GM21360 (cell line): ENCODE measurements around the gene MICA.
"Not testable (repeated sequence)": the region's sequence is repeated elsewhere in the genome, so short reads cannot be mapped to it uniquely, and the experiment has no call there.

Experiments used
- ATAC-seq: cut with Tn5 transposase; IDR thresholded peaks from one replicate; pipeline ENCODE4 v1.9.1; 2021; ENCODE audit warnings: mild to moderate bottlenecking, moderate library complexity; ENCODE audit not compliant: unreplicated experiment

The MICA gene

GRCh38 chr6:31453259-31453658, 49.9 kb downstream of the MICA start:
- no peak for ATAC-seq

DNA sequence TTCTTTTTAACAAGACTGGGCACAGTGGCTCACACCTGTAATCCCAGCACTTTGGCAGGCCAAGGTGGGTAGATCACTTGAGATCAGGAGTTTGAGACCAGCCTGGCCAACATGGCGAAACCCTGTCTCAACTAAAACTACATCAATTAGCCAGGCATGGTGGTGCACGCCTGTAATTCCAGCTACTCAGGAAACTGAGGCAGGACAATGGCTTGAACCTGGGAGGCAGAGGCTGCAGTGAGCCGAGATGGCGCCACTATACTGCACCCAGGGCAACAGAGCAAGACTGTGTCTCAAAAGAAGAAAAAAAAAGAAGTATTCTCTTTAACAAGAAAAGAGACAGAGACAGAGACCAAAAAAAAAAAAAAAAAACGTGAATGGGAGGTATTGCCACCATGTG, 56.5 kb downstream of the MICA start:
- ATAC-seq = not testable (repeated sequence)

- no peak for ATAC-seq
Observed at GRCh38 chr6:31460361-31461025, 57.1 kb downstream of the MICA start.

DNA sequence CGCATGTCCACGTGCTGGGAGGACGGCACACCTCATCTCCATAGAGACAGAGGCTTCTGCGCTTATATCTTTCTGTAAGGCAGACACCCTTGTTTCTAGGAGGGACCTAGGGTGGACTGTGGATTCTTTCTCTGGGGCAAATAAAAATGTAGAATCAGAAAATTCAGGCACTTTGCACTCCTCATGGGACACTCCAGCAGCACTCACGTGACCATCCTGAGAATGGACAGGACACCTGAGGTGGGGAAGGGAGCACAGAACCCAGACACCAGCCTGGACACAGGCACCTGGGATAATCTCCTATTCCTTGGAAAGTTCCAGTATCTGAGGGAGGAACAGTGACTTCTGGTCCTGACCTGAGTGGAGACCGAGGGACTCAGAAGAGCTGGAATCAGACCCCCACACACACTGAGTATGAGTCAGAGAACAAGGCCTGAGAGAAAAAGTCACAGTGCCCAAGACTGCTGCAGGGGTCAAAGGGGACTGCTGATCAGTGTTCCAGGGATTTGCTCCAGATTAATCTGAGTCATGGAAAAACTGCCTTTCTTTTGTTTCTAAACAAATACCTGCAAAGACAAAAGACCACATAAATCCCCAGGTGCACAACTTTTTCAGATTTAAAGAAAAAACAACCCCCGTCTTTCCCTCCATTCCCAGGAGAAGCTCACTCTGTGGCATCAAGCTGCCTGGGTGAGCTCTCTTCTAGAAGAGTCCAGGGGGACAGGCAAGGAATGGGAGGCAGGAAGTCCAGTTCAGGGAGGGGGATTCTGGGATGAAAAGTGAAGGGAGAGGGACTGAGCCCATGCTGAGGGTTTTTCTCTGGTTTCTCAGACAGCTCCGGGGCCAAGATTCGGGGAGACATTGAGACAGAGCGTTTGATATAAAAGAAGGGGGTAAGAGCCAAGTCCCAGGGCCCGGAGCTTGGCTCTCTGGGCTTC, 58.9 kb downstream of the MICA start:
- peak; percentile 6 for ATAC-seq

DNA sequence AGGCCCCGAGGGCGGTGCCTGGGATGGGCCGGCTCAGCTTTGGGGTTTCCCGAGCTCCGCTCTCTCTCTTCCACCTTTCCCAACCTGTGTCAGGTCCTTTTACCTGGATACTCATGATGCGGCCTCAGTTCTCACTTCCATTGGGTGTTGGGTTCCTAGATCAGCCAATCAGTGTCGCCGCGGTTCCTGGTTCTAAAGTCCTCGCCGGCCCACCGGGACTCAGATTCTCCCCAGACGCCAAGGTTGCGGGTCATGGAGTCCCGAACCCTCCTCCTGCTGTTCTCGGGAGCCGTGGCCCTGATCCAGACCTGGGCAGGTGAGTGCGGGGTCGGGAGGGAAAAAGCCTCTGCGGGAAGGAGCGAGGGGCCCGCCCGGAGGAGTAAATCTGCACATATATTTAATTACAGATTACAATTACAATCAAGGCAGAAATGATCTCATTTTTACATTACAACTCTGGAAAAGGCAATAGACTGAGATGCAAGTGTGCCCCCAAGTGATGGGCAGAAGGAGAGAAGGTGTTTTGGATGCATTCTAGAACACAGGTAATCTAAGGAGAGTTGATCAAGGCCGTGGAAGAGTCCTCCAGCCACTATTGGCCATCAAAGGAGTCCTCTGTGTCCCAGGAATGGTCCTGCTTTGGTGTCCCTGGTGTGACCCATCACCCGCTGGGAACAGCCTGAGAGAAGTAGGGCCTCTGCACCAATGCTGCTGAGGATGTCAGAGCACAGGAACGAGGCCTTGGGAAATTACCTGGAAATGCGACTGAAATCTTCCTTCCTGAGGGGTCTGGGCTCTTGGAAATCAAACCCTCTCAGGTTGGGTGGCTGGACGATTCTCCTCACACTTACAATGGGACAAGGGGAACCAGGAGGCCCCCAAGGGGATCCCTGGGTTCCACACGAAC, 59.8 kb downstream of the MICA start:
- peak; percentile 83 for ATAC-seq

DNA sequence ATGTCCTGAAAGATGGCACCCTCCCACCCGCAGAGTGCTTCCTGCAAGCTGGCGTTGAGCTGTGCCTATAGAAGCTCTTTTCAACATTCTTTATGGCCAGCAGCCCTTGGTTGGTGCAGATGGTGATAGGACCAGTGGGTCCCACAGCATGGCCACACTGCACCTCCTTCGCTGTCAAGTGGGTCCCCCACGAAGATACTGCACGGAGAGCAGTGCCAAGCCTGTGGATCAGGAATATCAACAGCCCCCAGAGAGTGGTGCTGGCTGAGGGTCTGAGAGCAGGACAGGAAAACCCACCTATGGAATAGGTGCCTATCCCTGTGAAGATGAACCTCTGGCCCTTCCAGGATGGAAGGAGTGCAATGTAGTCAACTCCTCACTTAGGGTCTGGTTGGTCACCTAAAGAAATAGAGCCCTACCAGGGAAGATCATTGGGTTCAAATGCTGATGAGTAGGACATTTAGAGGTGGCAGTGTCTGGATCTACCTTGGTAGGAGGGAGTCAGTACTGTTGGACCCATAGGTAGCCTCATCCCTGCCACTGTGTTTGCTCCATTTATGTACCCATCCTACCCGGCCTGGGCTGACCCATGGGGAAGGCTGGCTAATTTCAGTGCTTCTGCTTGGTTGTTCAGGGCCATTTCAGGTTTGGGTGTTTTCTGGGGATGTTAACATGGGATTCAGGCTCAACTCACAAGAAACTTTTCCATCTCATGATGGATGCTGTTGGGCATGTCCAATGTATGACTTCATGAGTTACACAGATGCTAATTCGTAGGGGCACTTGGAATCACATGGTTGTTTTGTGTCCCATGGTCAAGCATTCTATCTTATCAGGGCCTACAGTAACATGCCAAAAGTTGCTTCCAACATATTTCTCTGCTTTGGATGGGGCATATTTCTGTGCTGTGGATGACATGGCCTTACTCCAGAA, 61.1 kb downstream of the MICA start:
- ATAC-seq = no peak
